GM12864 (cell line): ENCODE measurements around the gene HLCS.
A peak's percentile ranks its signal among the peaks of the same experiment; 100 is the strongest.

ENCODE experiments used
- DNase-seq: peaks from one replicate; pipeline ENCODE4 v3.0.0-alpha.2; 2011; ENCODE audit warnings: low read depth
- H3K4me3 ChIP-seq: 2 replicates; pipeline ENCODE4 v1.5.1; 2011; ENCODE audit warnings: mild to moderate bottlenecking, low read depth, low read length, control low read depth
- TF ChIP-seq, protein P1 (sequence below): IDR thresholded peaks from 2 replicates; pipeline ENCODE4 v1.5.1; 2011; ENCODE audit warnings: low read depth, mild to moderate bottlenecking, moderate library complexity, low read length, control low read depth, inconsistent platforms; ENCODE audit errors: missing control alignments

Gene HLCS

DNA sequence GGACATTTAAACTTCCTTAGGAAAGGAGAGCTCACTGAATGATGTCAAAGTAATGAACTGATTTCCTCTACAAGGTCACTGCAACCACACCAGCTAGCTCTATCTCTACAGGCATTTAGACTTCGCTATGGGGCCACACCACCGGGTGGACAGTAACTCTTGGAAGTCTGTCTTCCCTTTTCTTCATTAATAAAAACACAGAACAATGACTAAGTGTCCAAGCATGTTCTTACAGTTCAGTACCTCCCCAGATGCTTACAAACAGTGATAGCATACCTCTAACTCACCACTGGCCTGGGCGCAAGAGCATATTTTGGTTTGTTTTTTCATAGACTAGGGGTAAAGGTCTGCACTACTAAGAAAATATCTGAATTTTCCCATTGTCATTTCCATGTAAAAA lies 212.9 kb downstream of the HLCS start:
- TF ChIP-seq, protein P1, sequence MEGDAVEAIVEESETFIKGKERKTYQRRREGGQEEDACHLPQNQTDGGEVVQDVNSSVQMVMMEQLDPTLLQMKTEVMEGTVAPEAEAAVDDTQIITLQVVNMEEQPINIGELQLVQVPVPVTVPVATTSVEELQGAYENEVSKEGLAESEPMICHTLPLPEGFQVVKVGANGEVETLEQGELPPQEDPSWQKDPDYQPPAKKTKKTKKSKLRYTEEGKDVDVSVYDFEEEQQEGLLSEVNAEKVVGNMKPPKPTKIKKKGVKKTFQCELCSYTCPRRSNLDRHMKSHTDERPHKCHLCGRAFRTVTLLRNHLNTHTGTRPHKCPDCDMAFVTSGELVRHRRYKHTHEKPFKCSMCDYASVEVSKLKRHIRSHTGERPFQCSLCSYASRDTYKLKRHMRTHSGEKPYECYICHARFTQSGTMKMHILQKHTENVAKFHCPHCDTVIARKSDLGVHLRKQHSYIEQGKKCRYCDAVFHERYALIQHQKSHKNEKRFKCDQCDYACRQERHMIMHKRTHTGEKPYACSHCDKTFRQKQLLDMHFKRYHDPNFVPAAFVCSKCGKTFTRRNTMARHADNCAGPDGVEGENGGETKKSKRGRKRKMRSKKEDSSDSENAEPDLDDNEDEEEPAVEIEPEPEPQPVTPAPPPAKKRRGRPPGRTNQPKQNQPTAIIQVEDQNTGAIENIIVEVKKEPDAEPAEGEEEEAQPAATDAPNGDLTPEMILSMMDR = no peak
- DNase-seq = no peak
- H3K4me3 ChIP-seq = no peak overlapping the region

DNA sequence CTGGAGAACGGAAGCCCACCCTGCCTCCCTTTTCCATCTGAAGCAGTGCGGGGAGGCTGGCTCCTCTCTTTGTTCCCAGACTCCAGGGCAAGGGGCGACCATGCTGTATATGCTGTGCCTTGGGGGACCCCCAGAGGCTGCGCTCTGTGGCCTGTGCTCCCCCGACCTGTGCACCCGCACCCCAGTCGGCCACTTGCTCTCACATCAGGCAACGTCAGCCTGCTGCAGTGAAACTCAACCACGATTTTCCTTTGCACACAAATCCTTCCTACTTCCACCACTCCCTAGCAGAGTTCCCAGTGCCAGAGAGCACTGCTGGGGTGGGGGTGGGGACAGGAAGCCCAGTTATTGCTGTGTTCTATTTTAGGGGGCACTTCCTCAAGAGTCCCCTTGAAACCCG lies 215.1 kb downstream of the HLCS start:
- DNase-seq = no peak
- TF ChIP-seq, protein P1 = no peak
- H3K4me3 ChIP-seq = no peak overlapping the region

DNA sequence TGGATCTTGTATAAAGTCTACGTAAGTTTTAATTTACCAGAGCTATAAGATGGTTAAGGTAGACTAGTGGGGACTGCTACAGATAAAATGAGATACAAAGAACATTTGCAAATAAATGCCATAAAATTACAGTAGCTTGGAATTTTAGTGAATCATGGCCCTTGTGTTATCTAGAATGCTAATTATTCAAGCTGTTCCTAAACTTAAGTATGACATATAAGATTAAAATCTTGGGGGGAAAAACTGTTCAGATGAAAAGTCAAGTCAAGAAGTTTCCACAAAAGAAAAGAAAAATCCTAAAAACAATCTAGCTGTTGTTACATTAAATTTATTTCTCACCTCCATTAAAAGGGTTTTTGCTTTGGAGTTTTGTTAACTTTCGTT lies 215.9 kb downstream of the HLCS start:
- TF ChIP-seq, protein P1 = no peak
- no peak overlapping the region for H3K4me3 ChIP-seq
- no peak for DNase-seq

DNA sequence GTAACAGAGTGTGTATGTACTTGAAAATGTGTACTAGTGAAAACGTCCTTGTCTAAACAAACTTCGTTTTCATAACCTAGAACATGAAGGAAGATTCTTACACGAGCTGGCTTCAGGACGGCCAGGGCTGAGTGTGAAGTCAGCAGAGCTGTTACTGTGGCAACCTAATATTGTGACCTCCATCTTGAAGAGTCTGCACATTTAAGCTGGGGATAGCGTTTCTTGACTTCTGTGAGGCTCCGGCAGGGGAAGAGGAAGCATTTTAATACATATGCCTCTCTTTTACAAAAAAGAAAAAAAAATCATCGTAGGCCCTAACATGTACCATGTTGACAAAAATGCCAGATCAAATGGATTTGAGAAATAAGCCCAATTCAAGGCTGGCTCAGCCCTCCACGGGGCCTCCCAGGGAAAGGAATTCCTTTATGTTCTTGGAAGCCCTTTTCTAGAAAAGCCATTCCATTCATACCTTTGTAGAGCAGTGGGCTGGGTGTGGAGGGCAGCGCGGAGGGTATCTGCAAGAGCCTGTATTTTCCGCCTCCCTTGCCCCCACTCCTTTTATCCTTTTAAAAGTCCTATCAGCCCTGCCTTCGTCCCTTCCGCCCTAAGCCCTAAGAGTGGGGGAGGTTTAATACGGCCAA lies 216.4 kb downstream of the HLCS start:
- TF ChIP-seq, protein P1 = no peak
- DNase-seq = no peak
- H3K4me3 ChIP-seq = no peak overlapping the region

- no peak for DNase-seq
- H3K4me3 ChIP-seq = no peak overlapping the region
- TF ChIP-seq, protein P1 = peak; percentile 4
These were observed 218.6 kb downstream of the HLCS start for GRCh38 chr21:36747815-36748383.

DNA sequence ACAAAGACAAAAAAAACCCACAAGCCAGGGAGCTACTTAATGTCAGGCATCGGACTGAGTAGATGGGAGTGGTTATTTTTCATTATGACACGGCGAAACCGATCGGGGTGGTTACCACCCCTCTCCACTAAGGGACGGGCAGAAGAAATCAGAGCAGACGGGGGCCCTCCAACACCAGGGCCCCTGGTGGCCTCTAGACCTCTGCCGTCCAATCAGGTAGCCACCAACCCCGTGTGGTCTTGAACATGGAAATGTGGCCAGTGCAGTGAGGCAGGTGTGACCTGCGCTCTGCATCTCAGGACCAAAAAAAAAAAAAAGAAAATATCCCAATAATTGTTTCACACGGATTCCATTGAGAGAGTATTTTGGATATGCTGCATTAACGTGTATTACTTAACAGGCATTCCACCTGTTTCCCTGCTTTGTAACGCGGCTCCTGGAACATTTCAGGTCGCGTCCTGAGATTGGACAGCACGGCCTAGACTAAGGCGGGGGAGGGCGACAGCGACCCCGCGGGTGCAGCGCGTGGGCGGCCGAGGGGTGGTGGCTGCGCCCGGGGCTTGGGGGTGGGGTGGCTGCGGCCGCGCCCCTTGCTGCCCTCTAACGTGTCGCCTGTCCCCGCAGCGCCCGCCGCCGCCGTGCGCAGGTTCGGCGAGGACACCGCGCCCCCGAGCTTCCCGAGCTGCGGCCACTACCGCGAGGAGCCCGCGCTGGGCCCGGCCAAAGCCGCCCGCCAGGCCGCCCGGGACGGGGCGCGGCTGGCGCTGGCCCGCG lies 219.2 kb downstream of the HLCS start:
- H3K4me3 ChIP-seq = no peak overlapping the region
- DNase-seq = no peak
- TF ChIP-seq, protein P1 = no peak
